GM18873 (cell line): ENCODE results near the gene ETFA.

Experiments
- ATAC-seq: cut with Tn5 transposase; IDR thresholded peaks from one replicate; pipeline ENCODE4 v1.9.1; 2021; ENCODE audit warnings: mild to moderate bottlenecking, moderate library complexity, moderate number of reproducible peaks; ENCODE audit not compliant: unreplicated experiment, low FRiP score

Gene ETFA

DNA sequence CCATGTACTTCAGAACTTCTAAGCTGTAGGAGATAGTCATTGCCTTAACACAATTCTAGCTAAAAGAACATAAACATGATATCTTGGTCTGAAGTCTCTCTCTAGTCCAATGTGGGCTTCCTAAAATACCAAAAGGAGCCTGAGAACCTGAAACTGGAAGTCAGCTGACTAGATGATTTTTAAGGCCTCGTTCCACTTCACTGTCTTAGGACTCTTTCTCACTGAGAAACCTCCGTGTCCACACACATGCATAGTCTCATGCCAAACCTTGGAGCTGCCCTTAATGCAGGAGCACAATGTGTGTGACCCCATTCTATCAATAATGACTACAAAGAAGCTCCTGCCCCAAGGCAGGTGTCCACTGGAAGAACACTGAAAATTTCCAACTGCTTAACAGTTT, 87.7 kb downstream of the ETFA start:
- no peak for ATAC-seq

DNA sequence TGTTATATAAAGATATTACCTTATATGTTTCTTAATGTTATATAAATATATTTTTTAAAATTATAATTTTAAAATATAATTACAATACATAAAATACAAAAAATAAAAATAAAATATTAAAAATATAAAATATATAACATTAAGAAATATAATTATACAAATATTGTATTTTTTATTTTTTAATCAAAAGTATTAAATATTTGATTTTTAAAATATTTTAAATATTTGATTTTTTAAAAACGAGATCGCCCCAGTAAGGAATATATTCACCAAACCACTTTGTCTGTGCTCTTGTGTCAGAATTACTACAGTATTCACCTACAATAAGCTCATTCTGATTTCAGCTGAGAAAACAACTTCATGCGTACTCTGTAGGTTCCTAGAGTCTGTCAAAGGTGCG, 89.1 kb downstream of the ETFA start:
- ATAC-seq, result no peak

DNA sequence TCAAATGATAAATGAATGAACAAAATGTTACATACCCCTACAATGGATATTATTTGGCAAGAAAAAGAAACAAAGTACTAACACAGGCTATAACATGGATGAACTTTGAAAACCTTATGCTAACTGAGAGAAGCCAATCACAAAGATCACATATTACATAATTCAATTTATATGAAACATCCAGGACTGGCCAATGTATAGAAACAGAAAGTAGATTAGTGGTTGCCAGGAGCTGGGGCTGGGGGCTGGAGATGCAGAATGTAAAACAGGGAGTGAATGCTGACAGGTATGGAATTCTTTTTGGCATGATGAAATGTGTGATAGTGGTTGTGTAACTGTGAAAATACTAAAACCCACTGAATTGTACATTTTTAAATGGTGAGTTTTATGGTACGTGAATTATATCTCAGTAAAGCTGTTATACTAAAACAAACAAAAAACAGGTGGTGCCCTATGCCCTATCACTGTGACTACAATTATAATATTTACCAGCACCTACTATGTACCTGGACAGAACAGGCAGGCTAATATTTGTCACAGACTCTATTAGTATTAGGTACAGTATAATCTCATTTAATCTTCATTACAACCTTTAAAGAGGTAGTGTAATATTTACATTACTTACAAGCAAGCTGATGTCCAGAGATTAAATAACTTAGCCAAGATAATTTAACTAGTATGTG, 90.0 kb downstream of the ETFA start:
- ATAC-seq, result no peak

DNA sequence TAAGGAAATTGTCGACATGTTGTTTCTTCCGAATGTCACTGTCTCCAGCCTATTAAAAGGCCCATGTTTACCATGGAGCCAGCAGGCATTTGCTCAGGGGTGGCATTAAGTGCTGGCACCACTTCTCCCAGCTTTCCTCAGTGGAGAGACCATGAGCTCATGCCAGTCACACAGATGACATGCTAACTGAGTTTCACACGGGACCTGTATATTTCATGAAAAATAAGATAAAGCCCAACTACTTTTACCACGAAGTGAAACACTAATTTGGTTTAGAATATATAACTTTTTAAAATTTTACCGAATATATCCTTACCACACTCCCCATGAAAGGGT, 93.4 kb downstream of the ETFA start:
- no peak for ATAC-seq

DNA sequence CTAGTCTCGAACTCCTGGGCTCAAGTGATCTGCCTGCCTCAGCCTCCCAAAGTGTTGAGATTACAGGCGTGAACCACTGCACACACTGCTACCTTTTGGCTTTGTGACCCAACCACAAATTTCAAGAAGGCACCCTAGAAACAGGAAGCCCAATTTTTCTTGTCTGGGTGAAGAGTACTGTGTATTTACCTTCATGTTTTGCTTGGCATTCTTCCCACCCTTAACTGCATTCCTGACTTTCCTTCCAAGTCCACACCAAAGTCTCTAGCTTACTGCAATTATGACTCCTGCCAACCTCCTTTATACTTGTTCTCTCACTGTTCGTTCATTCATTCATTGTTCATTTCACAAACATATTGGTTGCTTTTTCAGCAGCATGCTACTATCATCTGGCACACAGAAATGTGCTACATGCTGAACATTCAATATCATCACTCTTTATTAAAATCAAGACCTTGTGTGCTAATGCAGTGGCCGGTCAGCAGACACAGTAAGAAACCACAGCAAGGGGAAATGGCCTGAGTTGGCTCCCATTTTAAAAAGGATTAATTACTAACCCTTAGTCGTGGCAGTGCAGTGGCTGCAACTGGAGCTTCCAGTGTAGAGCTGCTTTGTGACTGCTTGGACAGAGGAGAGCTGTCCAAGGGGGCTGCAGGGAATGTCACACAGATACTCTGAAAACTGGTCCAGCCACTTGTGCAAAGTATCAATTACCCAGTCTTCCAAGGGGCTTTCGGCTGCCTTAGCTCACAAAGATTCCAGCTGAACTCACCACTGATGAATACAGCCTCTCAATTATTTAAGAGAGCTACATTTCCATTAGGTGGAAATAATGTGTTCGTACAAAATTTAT, 94.0 kb downstream of the ETFA start:
- ATAC-seq, result no peak

DNA sequence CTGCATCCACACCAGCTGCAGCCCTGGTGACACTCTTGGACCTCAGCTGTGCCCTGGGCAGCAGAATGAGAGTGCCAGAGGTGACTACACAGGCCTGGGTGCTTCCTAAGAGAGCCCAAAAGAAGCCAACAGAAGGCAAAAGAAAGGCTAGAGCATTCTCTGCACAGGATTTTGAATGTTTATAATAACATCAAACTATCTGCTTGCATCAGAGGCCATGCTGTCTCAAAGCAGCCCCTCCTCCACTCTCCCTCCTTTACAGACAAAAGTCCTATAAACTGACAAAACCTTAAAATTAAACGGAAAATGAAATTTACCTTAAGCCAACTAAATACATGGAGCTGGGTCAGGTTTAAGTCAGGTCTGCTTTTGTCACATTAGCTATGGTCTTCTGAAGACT, 95.6 kb downstream of the ETFA start:
- ATAC-seq, result no peak

DNA sequence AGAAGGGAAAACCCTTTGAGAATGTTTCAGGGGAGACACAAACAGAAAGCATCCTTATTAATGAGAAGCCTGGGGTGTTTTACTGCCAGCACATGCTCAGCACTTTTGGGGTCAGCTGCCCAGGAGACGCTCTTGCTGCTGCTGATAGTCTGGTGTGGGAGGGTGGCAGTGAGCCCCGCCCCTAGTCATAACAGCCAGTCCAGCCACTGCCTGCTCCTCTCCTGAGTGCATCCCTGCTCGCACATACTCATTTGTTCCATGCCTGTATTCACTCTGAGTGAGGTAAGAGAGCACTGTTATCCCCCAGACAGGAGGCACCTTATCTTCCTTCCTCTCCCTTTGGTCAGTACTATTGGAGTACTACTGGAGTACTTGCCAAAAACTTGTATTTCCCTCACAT, 101.3 kb downstream of the ETFA start:
- ATAC-seq, result no peak

DNA sequence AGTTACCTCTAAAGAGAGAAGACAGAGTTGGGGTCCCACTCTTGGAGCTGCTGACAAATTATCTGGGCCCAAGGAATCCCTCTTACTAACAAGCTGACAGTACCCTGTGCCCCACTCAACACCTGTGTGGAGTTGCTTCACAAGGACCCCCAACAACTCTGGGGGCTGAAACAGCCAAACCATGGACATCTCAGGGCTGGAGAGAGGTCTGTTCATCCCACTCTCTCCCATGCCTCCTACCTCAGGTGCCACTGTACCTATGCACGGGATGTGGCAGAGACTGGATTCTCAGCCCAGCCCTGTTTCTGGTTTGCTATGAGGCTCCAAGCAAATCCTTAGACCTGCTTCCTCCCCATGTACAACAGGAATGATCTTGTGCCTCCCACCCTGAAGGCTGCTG, 101.7 kb downstream of the ETFA start:
- no peak for ATAC-seq

DNA sequence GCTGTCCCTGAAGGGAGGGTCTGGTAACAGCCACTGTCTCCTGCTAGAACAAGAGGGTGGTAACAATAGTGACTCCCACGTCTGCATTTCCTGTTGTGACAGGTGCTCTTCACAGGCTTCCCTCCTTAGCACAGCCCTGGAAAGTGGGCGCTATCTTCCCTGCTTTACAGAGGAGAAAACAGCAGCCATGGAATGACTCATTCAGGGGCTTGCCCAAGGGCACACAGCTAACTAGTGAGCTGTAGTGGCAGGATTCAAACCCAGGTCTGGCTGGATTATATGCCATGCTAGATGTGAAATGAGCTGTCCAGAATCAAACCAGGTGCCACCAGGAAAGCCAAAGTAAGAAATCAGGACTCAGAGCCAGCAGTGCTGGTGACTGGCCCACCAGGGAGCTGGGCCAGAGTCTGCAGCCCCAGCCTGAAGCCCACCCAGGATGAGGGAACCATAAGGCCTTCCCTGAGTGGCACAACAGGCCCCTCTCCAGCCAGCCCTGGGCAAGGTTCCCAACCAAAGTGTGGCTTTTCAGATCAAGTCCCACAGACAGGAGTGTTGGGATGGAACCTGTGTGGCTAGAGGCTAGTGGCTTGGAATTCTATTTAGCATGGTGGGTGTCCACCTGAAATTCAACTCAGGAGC, 102.4 kb downstream of the ETFA start:
- no peak for ATAC-seq

DNA sequence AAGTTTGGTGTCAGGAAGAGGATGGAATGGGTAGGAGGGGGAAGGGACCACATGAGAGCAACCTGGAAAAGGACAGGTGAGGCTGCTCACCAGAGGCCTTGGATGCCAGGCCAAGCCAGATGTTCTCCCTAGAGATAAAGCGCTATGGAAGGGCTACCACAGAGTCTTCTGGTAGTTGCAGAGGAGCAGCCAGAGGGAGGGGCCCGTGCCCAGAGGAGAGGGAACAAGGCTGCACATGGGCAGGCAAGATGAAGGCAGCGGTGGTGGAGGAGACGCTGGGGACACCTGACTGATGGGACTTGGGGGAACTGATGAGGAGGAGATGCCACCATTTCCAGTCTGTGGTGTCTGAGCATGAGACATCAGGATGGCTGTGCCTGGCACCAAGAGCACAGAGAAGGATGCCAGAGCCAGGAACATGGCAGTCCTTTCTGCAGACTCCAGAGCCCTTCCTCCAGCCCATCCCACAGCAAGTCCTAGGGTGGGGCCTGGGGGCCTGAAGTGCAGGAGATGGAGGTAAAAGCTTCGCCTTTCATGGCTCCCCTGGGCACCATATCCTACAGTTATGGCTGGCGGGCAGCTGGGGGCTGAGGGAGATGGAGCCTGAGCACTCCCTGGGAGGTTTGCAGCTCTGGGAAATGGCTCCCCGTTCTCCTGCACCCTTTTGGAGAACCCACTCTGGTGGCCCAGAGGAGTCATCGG, 103.0 kb downstream of the ETFA start:
- no peak for ATAC-seq

DNA sequence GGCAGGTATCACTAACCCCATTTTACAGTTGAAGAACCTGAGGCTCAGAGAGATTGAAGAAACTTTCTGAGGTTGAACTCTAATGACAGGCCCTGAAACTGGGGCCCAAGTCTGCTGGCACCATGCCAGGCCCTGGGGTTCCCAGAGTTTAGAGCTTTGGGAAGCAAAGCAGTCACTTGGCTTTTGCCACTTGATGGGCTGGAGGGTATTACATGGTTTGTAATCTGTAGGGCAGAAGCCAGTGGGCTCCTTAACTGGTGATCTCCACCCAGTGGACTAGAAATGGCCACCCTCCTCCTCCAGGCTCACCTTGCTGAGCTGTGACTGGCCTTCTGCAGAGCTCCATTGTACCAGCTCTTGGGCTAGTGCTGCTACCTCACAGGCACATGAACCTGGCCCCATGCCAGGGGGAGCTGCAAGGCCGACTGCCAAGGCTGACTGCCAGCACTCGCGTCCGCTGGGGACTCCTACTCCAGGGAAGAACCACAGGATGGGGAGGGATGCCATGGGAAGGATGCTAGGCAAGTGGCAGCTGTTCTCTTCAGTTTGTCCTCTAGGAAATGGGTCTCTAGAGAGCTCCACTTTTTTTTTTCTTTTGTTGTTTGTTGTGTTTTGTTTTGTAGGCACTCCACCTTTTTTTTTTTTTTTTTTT, 104.8 kb downstream of the ETFA start:
- ATAC-seq, result no peak

DNA sequence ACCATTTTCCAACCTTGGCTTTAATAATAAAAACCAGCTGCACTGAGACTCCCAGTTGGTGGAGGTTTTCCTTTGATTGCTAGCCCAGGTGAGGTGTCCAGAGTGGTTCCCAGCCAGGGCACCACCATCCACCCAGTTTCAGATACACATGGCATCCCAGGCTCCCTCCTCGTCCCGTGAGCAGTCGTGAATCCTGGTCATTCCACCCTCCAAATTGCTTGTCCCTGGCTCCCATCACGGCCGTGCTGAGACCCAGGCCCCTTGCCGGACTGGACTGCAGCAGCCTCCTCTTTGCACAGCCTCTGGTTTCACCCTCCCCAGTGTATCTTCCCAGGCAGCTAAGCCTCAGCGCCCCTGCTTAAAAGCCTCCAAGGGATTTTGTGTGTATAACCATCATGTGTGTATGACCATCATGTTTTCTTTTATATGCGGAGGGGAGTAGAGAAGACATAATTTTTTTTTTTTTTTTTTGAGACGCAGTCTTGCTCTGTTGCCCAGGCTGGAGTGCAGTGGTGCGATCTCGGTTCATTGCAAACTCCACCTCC, 106.3 kb downstream of the ETFA start:
- no peak for ATAC-seq

DNA sequence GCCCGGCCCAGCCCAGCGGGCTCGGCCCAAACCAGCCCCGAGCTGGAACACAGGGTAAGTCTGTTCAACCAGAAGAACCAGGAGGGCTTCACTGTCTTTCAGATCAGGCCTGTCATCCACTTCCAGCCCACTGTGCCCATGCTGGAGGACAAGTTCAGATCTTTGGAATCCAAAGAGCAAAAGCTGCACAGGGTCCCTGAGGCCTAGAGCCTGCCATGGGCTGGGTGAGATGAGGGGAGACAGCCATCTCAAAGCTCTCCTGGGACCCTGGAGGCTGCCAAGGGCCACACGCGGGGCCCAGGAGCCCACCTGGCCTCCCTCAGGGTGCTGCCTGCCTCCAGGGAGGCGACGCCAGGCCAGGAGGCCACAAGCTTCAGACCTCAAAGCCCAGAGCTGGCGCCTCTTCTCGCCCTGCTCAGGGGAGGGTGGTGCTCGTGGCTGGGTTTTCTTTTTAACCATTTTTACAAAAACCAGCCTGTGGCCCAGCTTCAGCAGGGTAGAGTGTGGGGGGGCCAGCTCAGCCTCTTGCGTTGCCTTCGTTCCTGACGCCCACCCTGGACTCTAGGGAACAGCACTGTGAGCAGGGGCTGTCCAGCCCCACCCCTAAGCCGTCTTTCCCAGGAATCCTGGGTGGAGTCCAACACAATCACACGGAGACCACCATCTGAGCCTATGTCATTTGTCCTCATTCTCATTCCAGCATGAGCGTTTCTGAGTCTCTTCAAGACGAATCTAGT, 107.0 kb downstream of the ETFA start:
- no peak for ATAC-seq

DNA sequence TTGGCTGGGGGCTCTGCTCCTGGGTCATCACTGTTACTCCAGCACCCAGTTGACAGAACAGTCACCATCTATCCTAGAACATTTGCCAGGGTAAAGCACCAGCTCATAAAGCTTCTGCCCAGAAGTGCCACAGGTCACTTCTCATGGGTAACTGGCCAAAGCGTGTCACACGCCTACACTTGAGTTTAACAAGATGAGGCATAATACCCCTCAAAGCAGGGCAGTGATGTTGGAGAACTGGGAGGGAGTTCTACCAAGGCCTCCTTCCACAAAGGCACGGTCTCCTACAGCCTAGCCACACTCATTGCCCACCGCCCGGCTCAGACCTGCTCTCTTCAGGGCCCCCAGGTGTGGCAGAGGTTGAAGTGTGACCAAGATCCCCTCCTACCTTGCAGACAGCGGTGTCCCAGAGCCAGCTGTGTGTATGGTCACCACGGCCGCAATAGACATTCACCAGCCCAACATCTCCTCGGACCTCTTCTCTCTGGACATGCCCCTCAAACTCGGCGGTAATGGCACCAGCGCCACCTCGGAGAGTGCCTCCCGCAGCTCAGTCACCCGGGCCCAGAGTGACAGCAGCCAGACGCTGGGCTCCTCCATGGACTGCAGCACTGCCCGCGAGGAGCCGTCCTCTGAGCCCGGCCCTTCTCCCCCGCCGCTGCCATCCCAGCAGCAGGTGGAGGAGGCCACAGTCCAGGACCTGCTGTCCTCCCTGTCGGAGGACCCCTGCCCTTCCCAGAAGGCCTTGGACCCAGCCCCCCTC, 107.7 kb downstream of the ETFA start:
- no peak for ATAC-seq

DNA sequence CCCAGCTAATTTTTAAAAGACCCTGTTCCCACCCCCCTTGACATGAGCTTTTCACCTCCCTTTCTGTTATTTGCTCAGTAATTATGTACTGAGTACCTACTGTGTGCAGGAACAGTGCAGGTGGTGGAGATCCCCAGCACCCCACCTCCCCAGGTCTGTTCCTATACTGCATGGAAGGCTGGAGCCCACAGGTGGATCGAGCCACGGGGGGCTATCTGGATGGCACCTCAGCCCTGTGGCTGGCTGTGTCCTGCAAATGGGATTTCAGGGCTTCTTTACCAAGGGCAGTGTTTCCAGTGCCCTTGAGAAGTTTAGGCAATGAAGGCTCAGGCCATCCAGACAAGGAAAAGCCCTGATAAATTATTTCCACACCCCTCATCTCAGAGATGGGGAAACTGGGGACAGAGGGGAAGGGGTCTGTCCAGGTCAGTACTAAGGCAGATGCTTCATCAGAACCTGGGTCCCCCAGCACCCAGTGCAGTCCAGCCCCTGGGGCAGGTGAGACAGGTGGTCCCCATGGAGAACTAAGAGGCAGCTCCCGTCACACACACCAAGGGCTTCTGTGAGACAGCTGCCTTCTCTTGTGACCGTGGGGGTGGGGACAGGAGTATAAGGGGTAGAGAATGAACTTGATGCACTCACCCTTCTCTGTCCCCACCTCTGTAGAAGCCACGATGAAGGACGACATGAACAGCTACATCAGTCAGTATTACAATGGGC, 109.6 kb downstream of the ETFA start:
- no peak for ATAC-seq

DNA sequence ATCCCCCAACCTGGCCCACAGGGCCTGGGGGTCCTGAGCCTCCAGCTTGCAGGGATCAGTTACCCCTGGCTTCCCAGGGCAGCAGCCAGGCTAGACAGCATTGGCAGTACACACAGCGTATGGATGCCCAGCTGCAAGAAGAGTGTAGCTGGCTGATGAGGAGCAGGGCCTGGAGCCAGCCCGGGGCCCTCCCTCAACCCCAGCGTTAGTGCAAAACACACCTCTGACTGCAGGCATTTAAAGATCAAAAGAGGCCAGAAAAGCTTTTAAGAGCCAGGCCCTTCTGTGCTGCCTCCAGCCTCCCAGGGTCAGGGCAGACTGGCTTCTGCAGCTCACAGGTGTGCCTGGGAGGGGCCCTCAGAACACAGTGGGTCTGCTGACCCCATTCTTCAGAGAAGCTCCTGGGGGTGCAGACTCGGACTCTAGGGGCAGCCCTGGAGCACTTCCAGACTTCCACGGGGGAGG, 110.6 kb downstream of the ETFA start:
- ATAC-seq, result no peak

DNA sequence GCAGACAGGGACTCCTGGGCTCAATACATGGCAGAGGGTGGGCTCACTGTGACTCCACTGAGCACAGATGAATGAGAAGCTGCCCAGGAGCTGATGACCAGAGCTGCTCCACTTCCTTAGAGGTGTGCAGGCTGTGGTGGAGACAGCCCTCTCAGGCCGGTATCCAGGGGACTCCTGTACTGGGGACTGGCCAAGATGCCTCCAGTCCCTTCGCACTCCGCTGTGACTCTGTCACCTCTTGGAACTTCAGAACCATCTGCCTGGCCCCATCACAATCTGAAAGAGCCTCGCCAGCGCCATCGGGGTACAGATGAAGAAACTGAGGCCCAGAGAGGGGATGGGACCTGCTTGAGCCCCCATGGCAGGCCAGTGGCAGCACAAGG, 111.2 kb downstream of the ETFA start:
- ATAC-seq, result no peak
